Activated CD4-positive, alpha-beta T cell treated with anti-CD3 and anti-CD28 coated beads for 36 hours (primary cell): ENCODE measurements around the gene TMEM52. TPM values are rescaled to one million over a fixed set of nuclear protein-coding genes. Genes with fewer than 3 reads are reported as not detected.

Source experiments
- ATAC-seq: fragments of 200-7000 bp; cut with Tn5 transposase; one replicate; pipeline ENCODE4 v1.10.0; 2021; ENCODE audit warnings: mild to moderate bottlenecking, moderate library complexity
- CTCF ChIA-PET: fragments of 350-600 bp; sonication (Branson Sonifier 250); formaldehyde crosslinking; loops from one replicate; lab custom pipeline; 2021; ENCODE audit warnings: antibody characterized with exemption; lab: Charles Lee
- POLR2A ChIA-PET: fragments of 350-600 bp; sonication (Branson Sonifier 250); formaldehyde crosslinking; loops from one replicate; lab custom pipeline; 2021; ENCODE audit warnings: antibody characterized with exemption, inconsistent platforms; lab: Charles Lee
- DNase-seq: peaks from one replicate; pipeline ENCODE4 v3.0.0-alpha.2; 2020
- H3K27ac Mint-ChIP-seq: one replicate; pipeline ENCODE4 v1.8.0; 2021; ENCODE audit warnings: mixed read lengths
- H3K27me3 Mint-ChIP-seq: one replicate; pipeline ENCODE4 v1.8.0; 2021; ENCODE audit warnings: mixed read lengths
- H3K36me3 Mint-ChIP-seq: one replicate; pipeline ENCODE4 v1.8.0; 2021; ENCODE audit warnings: low read depth, mixed read lengths
- H3K4me1 Mint-ChIP-seq: one replicate; pipeline ENCODE4 v1.8.0; 2021; ENCODE audit warnings: mixed read lengths
- H3K4me3 Mint-ChIP-seq: one replicate; pipeline ENCODE4 v1.8.0; 2021; ENCODE audit warnings: mild to moderate bottlenecking, moderate library complexity, mixed read lengths
- H3K9me3 Mint-ChIP-seq: one replicate; pipeline ENCODE4 v1.8.0; 2021; ENCODE audit warnings: low read depth, mixed read lengths
- intact Hi-C, 2 experiments: fragments of 100-400 bp; cut with DNase I in 1 of 2; cut with micrococcal nuclease in 1 of 2; formaldehyde crosslinking; loops; one replicate each; pipeline versions ENCODE4 v1.14.2 to v1.15.1; 2022 to 2024; cut with DNase I, micrococcal nuclease
- total RNA-seq, 2 experiments: library from RNA; stranded (reverse); gene quantifications; one replicate each; pipeline ENCODE4 v1.2.3, GENCODE V29; 2021

Gene TMEM52
- total RNA-seq, 2 experiments from 2014 or later: 0.88 to 1.1 TPM

DNA sequence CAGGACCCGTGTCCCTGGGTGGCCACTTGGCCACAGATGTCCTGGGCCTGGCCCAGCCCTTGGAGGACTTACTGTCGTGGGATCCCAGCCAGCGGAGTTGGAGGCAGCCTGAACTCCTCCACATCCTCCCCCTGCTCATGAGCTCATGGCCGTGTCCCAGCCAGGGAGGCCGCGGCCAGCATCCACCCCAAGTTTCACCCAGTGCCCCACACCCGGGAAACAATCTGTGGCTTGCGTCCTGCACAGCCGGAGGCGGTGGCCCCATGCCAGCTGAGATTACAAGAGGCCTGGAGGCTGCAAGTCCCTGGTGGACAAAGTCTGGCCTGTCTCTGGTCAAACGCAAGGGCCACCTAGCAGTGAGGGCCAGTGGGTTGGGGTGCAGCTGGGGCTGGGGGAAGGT lies 27.5 kb upstream of the TMEM52 start:
- peaks cover 3% of the 10 kb centered on the region for H3K4me1 Mint-ChIP-seq
- H3K36me3 Mint-ChIP-seq: no peaks in the 10 kb centered on the region
- no peak overlapping the region for H3K4me3 Mint-ChIP-seq
- intact Hi-C loops: no loop called here
- ATAC-seq (no peak), DNase-seq (no peak)
- peaks cover 10% of the 10 kb centered on the region for H3K9me3 Mint-ChIP-seq
- ChIA-PET POLR2A (interaction anchor here (0.6 kb wide), 1 partner anchor 54 kb away, joined by 3 read pairs; no protein-coding TSS in a partner anchor), CTCF (interaction anchor here (0.5 to 1.3 kb wide), 4 partner anchors 15 to 168 kb away, joined by 3 to 5 read pairs (median 5); no protein-coding TSS in a partner anchor)
- no peak overlapping the region for H3K27ac Mint-ChIP-seq
- peaks cover 7% of the 10 kb centered on the region for H3K27me3 Mint-ChIP-seq

DNA sequence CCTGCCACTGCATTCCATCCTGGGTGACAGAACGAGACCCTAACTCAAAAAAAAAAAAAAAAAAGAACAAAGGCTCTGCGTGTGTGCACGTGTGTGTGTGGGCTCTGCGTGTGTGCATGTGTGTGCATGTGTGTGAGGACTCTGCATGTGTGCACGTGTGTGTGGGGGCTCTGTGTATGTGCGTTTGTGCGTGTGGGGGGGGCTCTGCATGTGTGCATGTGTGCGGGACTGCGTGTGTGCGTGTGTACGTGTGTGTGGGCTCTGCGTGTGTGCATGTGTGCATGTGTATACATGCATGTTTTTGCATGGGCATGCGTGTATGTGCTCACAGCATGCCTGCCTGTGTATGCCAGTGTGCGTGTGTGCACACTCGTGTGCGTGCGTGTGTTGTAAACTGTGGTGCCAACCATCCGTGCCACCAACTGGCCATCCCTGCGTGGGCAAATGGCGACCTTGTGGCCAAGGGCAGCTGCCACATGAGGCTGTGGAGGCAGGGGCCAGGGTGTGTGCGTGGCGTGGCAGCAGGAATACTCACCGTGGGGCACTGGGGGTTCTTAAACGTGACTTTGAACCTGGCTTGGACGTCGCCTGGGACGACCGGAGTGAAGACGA lies 26.8 kb upstream of the TMEM52 start:
- ChIA-PET POLR2A (no interaction called here), CTCF (interaction anchor here (0.5 to 0.6 kb wide), 2 partner anchors 15 to 132 kb away, joined by 5 read pairs; no protein-coding TSS in a partner anchor)
- DNase-seq (no peak), ATAC-seq (no peak)
- intact Hi-C loops: no loop called here
- Mint-ChIP-seq H3K27me3 (peaks cover 5% of the 10 kb centered on the region), H3K27ac (no peak overlapping the region), H3K4me3 (no peak overlapping the region), H3K9me3 (peaks cover 4% of the 10 kb centered on the region), H3K4me1 (peaks cover 3% of the 10 kb centered on the region), H3K36me3 (no peaks in the 10 kb centered on the region)

- DNase-seq: peak; percentile 79
- ChIA-PET POLR2A (no interaction called here), CTCF (interaction anchor here (0.6 to 1.3 kb wide), 8 partner anchors 14 to 506 kb away, joined by 3 to 9 read pairs (median 3); no protein-coding TSS in a partner anchor)
- intact Hi-C loops: loop anchor here in 1 of 2 experiments (1.0 kb wide), 1 partner anchor 101 kb away; no protein-coding TSS in a partner anchor
- Mint-ChIP-seq H3K36me3 (no peaks in the 10 kb centered on the region), H3K9me3 (no peaks in the 10 kb centered on the region), H3K4me1 (peaks cover 3% of the 10 kb centered on the region), H3K4me3 (no peak overlapping the region), H3K27ac (no peak overlapping the region), H3K27me3 (peaks cover 1% of the 10 kb centered on the region)
- ATAC-seq: peak; percentile 98
Observed at GRCh38 chr1:1943834-1944570, 24.9 kb upstream of the TMEM52 start.

- H3K4me1 Mint-ChIP-seq: peaks cover 3% of the 10 kb centered on the region
- ChIA-PET CTCF (interaction anchor here (0.7 to 1.0 kb wide), 3 partner anchors 64 to 147 kb away, joined by 3 read pairs; no protein-coding TSS in a partner anchor), POLR2A (no interaction called here)
- ATAC-seq (no peak), DNase-seq (no peak)
- intact Hi-C loops: no loop called here
- H3K4me3 Mint-ChIP-seq: no peak overlapping the region
- no peak overlapping the region for H3K27ac Mint-ChIP-seq
- H3K9me3 Mint-ChIP-seq: no peaks in the 10 kb centered on the region
- peaks cover 1% of the 10 kb centered on the region for H3K27me3 Mint-ChIP-seq
- H3K36me3 Mint-ChIP-seq: no peaks in the 10 kb centered on the region
Observed at GRCh38 chr1:1942753-1943656, 23.9 kb upstream of the TMEM52 start.

DNA sequence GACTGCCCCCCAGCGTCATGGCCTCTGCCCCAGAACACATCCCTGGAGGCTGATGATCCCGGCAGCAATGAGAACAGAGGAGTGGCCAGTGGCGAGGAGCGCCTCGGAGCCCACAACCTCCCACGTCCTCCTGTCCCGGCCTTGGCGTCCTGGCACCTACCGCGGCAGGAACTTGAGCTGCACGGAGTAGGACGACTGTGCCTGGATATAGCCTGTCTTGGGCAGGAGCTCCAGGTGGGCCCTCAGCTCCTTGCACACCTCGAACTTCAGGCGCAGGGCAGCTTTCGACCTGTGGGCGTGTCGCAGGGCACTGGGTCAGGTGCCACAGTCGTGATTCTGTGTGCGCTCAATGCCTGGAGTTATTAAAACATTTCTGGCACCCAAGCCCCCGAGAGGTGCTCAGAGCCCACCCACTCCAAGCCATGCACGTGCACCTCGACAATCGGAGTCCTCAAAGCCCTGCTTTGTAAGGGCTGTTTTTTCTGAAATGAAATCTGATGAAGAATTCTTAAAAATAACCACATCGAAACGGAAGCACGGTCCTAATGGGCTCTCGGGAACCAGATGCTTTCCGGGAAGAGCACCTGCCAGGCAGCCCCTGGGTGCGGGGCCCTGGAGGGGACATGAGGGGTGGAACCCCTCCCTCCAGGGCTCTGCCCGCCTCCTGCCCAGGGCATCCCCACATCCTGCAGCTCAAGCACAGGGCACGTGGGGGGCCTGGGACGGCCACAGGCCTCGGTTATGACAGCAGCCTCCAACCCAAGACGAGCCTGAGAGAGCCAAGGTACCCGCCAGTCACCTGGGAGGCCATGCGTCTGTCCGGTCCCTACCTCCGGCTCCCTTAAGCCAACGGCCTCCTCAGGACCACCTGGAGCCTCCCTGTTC lies 23.0 kb upstream of the TMEM52 start:
- no peaks in the 10 kb centered on the region for H3K9me3 Mint-ChIP-seq
- POLR2A ChIA-PET: no interaction called here
- intact Hi-C loops: no loop called here
- no peaks in the 10 kb centered on the region for H3K36me3 Mint-ChIP-seq
- H3K4me1 Mint-ChIP-seq: peaks cover 3% of the 10 kb centered on the region
- H3K27me3 Mint-ChIP-seq: peaks cover 1% of the 10 kb centered on the region
- CTCF ChIA-PET: interaction anchor here (1.0 kb wide), 1 partner anchor 103 kb away, joined by 3 read pairs; no protein-coding TSS in a partner anchor
- DNase-seq (no peak), ATAC-seq (no peak)
- H3K4me3 Mint-ChIP-seq: no peak overlapping the region
- H3K27ac Mint-ChIP-seq: no peak overlapping the region

DNA sequence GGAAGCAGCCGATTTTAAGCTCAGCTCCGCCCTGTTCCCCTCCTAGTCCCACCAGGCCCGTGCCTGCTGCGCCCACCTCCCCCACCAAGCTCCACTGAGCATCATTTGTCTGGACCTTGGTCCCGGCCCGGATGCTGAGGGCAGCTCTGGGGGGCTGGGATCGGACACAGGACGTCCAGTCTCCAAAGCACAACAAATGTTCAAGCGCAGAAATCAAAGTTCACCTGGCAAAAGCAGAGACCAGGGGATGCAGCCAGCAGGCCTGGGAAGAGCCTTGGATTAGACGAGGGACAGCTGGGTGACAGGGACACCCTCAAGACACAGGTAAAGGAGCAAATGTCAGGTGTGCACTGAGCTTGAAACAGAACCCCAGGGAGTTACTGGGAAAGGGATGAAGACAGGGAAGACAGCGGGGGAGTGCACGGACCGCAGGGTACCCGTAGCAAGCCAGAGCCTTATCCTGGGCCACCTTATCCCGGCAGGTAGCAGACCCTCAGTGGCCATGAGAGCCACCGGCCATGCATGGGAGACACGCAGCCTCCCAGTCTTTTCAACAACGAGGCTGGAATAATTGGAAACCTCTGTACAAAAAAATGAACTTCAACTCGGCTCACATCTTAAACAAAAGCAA lies 22.2 kb upstream of the TMEM52 start:
- ATAC-seq: no peak
- CTCF ChIA-PET: interaction anchor here (1.0 kb wide), 1 partner anchor 98 kb away, joined by 3 read pairs; no protein-coding TSS in a partner anchor
- no peak for DNase-seq
- Mint-ChIP-seq H3K4me1 (peaks cover 3% of the 10 kb centered on the region), H3K27ac (no peak overlapping the region), H3K27me3 (peaks cover 1% of the 10 kb centered on the region), H3K4me3 (no peak overlapping the region), H3K9me3 (no peaks in the 10 kb centered on the region), H3K36me3 (no peaks in the 10 kb centered on the region)
- intact Hi-C loops: no loop called here
- POLR2A ChIA-PET: no interaction called here

- POLR2A ChIA-PET: no interaction called here
- no peak overlapping the region for H3K27ac Mint-ChIP-seq
- DNase-seq: no peak
Observed at GRCh38 chr1:1940123-1940425, 21.0 kb upstream of the TMEM52 start.

DNA sequence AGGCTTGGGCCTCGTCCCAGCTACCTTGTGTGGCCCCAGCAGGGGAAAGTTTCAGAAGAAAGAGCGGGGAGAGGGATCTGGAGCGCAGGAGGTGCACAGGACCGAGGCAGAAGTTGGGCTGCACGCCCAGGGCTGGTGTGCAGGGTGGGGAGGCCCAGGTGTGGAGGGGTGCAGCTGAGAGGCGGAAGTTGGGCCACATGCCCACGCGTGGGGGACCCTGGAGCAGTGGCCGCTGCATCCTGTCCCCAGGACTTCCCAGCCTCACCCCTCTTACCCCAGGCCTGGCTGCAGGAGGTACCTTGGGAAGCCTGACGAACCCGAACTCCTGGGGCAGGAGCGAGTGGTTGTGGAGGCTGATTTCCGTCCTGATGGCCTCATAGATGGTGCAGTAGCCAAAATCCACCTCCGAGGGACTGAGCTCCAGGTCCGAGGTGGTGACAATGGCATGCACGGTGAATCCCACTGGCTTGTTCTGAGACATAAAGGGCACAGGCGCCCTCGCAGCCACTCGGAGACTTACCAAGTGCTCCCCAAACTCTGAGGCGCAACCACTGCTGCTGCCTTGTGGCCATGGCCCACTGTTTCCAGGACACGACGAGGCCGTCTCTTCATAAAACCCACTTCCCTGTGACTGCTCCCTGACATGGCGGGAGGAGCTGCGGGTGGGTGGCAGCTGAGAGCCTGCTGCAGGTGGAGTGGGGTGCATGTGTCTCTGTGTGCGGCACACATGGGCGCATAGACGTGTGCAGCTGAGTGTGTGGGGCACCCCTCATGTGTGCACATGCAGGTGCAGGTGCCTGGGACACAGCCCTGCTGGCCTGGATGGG lies 20.4 kb upstream of the TMEM52 start:
- Mint-ChIP-seq H3K27me3 (peaks cover 4% of the 10 kb centered on the region), H3K4me3 (no peak overlapping the region), H3K27ac (no peak overlapping the region), H3K9me3 (no peaks in the 10 kb centered on the region), H3K36me3 (no peaks in the 10 kb centered on the region), H3K4me1 (peaks cover 3% of the 10 kb centered on the region)
- POLR2A ChIA-PET: no interaction called here
- DNase-seq (no peak), ATAC-seq (no peak)
- intact Hi-C loops: no loop called here
- CTCF ChIA-PET: interaction anchor here (1.2 kb wide), 1 partner anchor 105 kb away, joined by 3 read pairs; no protein-coding TSS in a partner anchor

More at GRCh38 chr1:1940123-1940425, 21.0 kb upstream of the TMEM52 start:
- H3K27me3 Mint-ChIP-seq: peaks cover 4% of the 10 kb centered on the region
- no peak for ATAC-seq
- H3K4me3 Mint-ChIP-seq: no peak overlapping the region
- no peaks in the 10 kb centered on the region for H3K9me3 Mint-ChIP-seq
- CTCF ChIA-PET: interaction anchor here (1.0 to 1.2 kb wide), 2 partner anchors 100 to 104 kb away, joined by 3 read pairs; no protein-coding TSS in a partner anchor
- intact Hi-C loops: no loop called here
- peaks cover 3% of the 10 kb centered on the region for H3K4me1 Mint-ChIP-seq
- no peaks in the 10 kb centered on the region for H3K36me3 Mint-ChIP-seq

GRCh38 chr1:1938613-1939295 lies 19.7 kb upstream of the TMEM52 start:
- H3K9me3 Mint-ChIP-seq: peaks cover 5% of the 10 kb centered on the region
- H3K4me1 Mint-ChIP-seq: peaks cover under 1% of the 10 kb centered on the region
- ATAC-seq (no peak), DNase-seq (no peak)
- no peaks in the 10 kb centered on the region for H3K36me3 Mint-ChIP-seq
- no peak overlapping the region for H3K4me3 Mint-ChIP-seq
- peaks cover 2% of the 10 kb centered on the region for H3K27me3 Mint-ChIP-seq
- POLR2A ChIA-PET: no interaction called here
- no peak overlapping the region for H3K27ac Mint-ChIP-seq
- CTCF ChIA-PET: no interaction called here
- intact Hi-C loops: no loop called here
